GM11168 (cell line): Measurements from ENCODE around the gene FAM234B.

Source experiments
- in situ Hi-C: fragments of 300-500 bp; cut with MboI; formaldehyde crosslinking; loops from one replicate; pipeline ENCODE4 v1.12.0; 2022; ENCODE audit warnings: low sequenced_read_pairs; ENCODE audit not compliant: unreplicated experiment

Gene FAM234B, protein sequence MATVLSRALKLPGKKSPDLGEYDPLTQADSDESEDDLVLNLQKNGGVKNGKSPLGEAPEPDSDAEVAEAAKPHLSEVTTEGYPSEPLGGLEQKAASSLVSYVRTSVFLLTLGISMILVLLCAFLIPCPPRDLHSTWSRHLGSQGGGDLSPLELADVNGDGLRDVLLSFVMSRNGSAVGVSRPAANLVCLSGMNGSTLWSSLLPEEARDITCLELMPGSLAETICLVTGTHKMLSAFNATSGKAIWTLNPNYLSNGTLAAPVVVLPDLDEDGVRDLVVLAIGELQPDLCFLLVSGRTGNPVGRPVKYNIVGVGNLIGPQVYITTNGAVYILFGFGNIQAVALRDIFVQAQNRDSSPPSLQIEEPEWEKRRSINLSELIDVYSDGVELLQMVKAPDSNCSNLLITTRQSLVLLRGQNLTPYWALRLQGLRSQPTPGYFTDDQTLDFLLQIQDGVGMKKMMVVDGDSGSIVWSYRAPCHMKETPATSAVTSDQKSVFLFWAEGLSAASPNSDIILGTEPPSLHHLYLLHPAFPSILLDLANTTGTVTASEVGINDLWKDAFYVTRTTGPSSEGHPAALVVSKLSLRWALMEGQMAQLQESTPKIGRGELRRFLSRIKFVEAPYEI

GRCh38 chr12:13044002-13044905 is at the start of gene FAM234B:
Gene FAM234B (plus strand): TSS chr12:13044381. CDS start chr12:13044404, 23 bp downstream.
- in situ Hi-C loops = no loop called here

GRCh38 chr12:12995088-12995487 is 49.1 kb upstream of the FAM234B start:
- in situ Hi-C loops = no loop called here

DNA sequence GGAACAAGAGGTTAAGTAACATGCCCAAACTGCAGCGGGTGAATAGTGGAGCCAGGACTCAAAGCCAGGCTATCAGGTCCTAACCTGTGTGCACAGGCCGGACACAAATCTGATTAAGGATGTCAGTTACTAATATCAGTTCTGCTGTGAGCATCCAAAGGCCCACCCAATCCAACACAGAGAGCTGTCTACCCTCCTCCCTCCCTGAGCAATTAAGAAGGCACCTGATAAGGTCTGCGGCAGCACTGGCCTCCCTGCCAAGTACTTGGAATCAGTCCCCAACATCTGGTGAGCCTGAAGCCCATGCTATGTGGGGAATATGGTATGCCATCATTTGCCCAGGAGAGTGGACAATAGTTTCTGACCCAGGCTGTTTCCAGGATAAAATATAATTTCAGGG is 48.0 kb upstream of the FAM234B start:
- in situ Hi-C loops = no loop called here

DNA sequence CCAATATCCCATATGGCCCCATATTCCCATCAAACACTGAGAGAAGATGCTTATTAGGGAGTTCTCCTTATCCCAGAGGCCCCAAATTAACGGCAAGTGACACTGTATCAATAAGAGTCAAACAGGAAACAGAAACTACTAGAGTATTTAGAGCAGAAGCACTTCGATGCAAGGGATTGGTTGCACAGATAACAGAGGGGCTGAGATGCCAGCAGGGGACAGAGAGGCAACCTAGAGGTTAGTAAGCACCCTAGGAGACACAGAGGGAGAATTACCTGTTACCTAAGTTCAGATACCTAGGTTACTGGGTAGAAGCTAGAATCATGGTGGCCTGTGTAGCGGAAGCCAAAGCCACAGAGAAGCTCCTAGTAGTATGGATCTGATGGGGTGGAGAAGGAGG is 47.0 kb upstream of the FAM234B start:
- in situ Hi-C loops = no loop called here

GRCh38 chr12:12997734-12998133 is 46.4 kb upstream of the FAM234B start:
- in situ Hi-C loops = no loop called here

GRCh38 chr12:12998248-12998647 is 45.9 kb upstream of the FAM234B start:
- in situ Hi-C loops = no loop called here

- in situ Hi-C loops = no loop called here
Measured at GRCh38 chr12:12999271-12999958, 44.8 kb upstream of the FAM234B start.

GRCh38 chr12:12999959-13000615 is 44.1 kb upstream of the FAM234B start, which contains the start of gene HEBP1:
Gene HEBP1 (minus strand): TSS chr12:13000265. CDS start chr12:13000114, 151 bp downstream.
- in situ Hi-C loops = no loop called here

DNA sequence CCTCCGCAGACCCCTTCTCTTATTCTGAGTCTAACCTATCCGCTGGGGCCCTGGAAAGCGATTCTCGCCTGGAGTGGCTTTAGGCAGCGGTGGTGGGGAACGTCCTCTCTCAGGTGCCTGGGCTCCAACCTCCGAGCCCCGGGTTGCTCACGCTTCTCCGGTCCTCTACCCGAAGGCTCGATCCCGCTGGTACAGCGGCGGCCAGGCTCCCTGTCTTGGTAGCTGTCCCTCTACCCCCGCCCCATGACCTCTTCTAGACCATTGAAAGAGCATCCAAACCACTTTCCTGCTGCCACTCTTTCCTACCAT is 43.6 kb upstream of the FAM234B start:
- in situ Hi-C loops = no loop called here

DNA sequence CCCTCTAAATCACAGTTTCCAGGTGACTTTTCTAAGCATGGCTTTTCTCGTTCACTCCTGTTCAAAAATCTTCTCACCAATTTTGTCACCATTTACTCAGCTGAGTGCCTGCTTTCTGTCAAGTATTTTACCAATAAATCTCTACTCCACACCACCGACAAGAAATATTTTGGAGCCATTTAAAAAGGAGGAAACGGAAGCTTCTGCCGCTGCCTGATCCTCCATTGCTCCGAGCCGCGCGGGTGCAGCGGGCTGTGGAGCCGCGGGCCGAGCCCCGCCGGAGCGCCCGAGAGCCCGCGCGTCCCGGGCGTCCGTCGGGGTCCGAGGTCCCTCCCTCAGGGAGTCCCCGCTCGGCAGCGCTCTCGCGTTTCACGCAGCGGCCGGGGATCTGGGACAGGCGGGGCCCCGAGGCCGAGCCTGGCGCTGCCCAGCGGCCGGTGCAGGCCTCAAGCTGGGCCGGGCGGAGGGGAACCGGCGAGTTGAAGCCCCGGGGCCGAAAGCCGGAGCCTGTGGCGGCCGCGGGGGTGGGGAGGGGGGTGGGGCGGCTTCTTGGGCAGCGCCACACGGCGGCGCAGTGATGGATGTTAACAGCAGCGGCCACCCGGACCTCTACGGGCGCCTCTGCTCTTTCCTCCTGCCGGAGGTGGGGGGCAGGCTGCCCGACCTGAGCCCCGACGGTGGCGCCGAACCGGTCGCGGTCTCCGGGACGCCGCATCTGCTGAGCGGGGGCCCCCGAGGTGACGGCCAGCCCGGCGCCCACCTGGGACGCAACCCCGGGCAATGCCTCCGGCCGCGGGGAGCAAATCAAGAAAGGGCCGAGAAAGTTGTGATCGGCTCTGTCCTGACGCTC is 43.0 kb upstream of the FAM234B start:
- in situ Hi-C loops = no loop called here

- in situ Hi-C loops = no loop called here
Measured at GRCh38 chr12:13001775-13002040, 42.5 kb upstream of the FAM234B start.

DNA sequence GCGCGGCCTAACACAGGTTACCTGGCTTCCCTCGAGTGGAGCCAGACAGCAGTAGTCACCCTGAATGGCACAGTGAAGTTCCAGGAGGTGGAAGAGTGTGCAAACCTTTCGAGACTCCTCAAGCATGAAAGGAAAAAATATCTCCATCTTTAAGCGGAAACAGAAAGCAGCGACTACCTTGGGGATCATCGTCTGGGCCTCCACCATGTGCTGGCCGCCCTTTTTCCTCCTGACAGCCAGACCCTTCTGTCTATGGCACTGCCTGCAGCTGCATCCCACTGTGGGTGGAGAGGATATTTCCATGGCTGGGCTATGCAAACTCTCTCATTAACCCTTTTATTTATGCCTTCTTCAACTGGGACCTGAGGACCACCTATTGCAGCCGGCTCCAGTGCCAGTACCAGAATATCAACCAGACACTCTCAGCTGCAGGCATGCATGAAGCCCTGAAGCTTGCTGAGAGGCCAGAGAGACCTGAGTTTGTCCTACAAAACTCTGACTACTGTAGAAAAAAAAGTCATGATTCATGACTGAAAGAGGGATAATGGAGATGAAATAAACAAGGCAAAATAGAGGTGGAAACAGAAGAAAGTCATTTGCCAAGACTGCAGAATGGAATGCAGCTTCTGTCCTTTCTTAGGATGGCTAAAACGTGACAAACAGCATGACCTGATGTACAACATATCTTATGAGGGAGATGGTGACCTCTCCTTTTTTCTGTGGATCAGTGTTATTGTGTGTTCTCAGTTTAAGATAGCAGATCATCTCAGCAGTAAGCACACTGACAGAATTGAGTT is 41.7 kb upstream of the FAM234B start:
- in situ Hi-C loops = no loop called here

DNA sequence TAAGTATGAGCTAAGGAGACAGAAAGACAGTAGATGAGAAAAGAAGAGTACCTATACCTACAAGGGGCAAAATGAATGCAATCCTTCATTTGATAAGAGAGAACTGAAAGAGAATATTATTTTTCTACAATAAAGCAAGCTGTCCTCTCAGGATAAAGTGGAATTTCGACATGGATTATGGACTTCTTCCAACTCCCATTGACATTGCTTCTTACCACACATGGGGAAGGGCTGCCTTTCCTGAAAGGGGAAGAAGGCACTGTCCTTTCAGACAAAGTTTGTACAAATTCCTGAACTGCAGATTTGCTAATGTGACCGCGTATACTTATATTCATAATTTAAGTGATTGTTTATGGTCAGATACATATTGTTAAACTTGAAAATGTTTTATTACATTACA is 39.8 kb upstream of the FAM234B start:
- in situ Hi-C loops = no loop called here

- in situ Hi-C loops = no loop called here
Measured at GRCh38 chr12:13004986-13005385, 39.2 kb upstream of the FAM234B start.

GRCh38 chr12:13005649-13006048 is 38.5 kb upstream of the FAM234B start:
- in situ Hi-C loops = no loop called here

- in situ Hi-C loops = no loop called here
Measured at GRCh38 chr12:13007496-13008233, 36.5 kb upstream of the FAM234B start.

DNA sequence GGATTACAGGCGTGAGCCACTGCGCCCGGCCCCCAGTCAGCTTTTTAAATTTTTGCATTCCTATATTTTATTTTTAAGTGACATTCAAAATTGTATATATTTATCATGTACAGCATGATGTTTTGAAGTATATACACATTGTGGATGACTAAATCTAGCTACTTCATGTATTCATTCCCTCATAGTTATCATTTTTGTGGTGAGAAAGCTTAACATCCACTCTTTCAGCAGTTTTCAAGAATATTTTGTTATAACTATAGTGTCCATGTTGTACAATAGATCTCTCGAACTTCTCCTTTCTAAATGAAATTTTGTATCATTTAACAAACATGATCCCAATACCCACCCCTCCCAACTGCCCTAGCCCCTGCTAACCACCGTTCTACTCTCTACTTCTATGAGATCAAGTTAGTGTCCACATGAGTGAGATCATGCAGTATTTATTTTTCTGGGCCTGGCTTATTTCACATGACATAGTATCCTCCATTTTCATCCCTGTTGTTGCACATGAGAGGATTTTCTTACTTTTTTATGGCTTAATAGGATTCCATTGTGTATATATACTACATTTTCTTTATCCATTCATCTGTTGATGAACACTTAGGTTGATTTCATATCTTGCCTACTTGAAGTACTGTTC is 35.3 kb upstream of the FAM234B start:
- in situ Hi-C loops = no loop called here
